Measurements from ENCODE around the gene BATF2. TPM values are rescaled to one million over a fixed set of nuclear protein-coding genes. Genes with fewer than 3 reads are reported as not detected.

The BATF2 gene
- total RNA-seq, 1 donor from 2014 or later: 7.5 TPM

DNA sequence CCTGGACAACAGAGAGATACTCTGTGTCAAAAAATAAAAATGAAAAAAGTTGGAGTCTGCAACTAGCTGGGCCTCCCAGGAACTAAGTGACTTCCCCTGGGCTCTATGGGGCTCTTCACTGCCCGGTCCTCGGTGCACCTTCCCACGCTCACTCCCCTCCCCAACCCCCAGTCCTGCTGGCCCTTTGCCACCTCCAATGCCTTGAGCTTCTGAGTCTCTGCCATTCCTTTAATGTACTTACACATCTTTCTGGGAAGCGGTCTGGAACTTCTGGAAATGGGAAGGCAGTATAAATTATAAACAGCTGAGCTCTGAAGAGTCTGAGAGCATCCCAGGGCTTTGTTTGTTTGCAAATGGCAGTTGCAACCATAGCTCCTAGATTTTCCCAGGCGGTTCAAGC lies 5.9 kb upstream of the BATF2 start:
- no peaks in the 10 kb centered on the region for H3K27me3 ChIP-seq
- ATAC-seq (no peak), DNase-seq (no peak)
- H3K4me3 ChIP-seq: no peak overlapping the region
- no peaks in the 10 kb centered on the region for H3K9me3 ChIP-seq
- intact Hi-C loops (cut with DNase I): no loop called here
- TF ChIP-seq, protein P1, sequence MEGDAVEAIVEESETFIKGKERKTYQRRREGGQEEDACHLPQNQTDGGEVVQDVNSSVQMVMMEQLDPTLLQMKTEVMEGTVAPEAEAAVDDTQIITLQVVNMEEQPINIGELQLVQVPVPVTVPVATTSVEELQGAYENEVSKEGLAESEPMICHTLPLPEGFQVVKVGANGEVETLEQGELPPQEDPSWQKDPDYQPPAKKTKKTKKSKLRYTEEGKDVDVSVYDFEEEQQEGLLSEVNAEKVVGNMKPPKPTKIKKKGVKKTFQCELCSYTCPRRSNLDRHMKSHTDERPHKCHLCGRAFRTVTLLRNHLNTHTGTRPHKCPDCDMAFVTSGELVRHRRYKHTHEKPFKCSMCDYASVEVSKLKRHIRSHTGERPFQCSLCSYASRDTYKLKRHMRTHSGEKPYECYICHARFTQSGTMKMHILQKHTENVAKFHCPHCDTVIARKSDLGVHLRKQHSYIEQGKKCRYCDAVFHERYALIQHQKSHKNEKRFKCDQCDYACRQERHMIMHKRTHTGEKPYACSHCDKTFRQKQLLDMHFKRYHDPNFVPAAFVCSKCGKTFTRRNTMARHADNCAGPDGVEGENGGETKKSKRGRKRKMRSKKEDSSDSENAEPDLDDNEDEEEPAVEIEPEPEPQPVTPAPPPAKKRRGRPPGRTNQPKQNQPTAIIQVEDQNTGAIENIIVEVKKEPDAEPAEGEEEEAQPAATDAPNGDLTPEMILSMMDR (IDR thresholded peaks at IDR 0.05): no peak
- no peaks in the 10 kb centered on the region for H3K4me1 ChIP-seq
- no peak overlapping the region for H3K27ac ChIP-seq
- H3K36me3 ChIP-seq: no peaks in the 10 kb centered on the region

GRCh38 chr11:64999478-64999877 lies 2.7 kb upstream of the BATF2 start:
- no peak overlapping the region for H3K4me3 ChIP-seq
- peaks cover 21% of the 10 kb centered on the region for H3K4me1 ChIP-seq
- H3K27ac ChIP-seq: no peak overlapping the region
- no peaks in the 10 kb centered on the region for H3K36me3 ChIP-seq
- ATAC-seq: no peak
- no peaks in the 10 kb centered on the region for H3K9me3 ChIP-seq
- intact Hi-C loops (cut with DNase I): loop anchor here (10.0 kb wide), 1 partner anchor 75 kb away; the partner anchor contains the start of gene PPP2R5B
- TF ChIP-seq, protein P1 (IDR thresholded peaks at IDR 0.05): no peak
- H3K27me3 ChIP-seq: no peaks in the 10 kb centered on the region
- no peak for DNase-seq

- H3K27ac ChIP-seq: no peak overlapping the region
- no peak for DNase-seq
- no peak for ATAC-seq
- H3K9me3 ChIP-seq: no peaks in the 10 kb centered on the region
- H3K4me1 ChIP-seq: peaks cover 21% of the 10 kb centered on the region
- no peak overlapping the region for H3K4me3 ChIP-seq
- H3K27me3 ChIP-seq: no peaks in the 10 kb centered on the region
- H3K36me3 ChIP-seq: no peaks in the 10 kb centered on the region
- TF ChIP-seq, protein P1 (IDR thresholded peaks at IDR 0.05): no peak
- intact Hi-C loops (cut with DNase I): loop anchor here (10.0 kb wide), 1 partner anchor 74 kb away; the partner anchor contains the start of gene PPP2R5B
Observed at GRCh38 chr11:64998690-64999431, 2.1 kb upstream of the BATF2 start.

DNA sequence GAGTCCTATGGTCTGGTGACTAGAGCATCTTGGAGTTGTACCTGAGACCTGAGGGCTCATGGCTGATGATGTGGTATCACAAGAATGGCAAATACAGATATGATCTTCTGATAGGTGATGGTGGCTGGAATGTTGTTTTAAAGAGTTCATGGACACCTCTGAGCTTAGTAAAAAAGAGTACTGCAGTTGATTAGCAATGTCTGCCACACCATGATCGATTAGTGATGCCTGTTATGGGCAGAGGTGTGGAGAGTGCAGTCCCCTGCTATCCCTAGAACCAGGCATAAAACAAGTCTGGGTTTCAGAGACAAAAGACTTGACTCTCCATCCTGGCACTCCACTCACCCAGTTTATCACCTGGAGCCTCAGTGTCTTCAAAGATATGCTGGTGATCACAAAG lies 1.4 kb upstream of the BATF2 start:
- intact Hi-C loops (cut with DNase I): loop anchor here (10.0 kb wide), 1 partner anchor 73 kb away; the partner anchor contains the start of gene PPP2R5B
- H3K4me1 ChIP-seq: peaks cover 21% of the 10 kb centered on the region
- no peaks in the 10 kb centered on the region for H3K9me3 ChIP-seq

DNA sequence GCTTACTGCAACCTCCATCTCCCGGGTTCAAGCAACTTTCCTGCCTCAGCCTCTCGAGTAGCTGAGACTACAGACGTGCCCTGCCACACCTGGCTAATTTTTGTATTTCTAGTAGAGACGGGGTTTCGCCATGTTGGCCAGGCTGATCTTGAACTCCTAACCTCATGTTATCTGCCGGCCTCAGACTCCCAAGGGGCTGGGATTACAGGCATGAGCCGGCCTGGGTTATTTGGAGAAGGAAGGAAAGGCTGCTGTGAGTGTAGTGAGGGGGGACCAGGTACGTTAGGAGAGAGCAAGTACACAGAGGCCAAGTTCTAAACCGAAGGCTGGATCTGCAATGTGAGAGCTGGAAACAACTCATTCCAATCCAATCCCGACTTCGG lies 453 bp downstream of the BATF2 start:
- no peaks in the 10 kb centered on the region for H3K9me3 ChIP-seq
- intact Hi-C loops (cut with DNase I): loop anchor here (10.0 kb wide), 1 partner anchor 72 kb away; the partner anchor contains the start of gene PPP2R5B
- no peaks in the 10 kb centered on the region for H3K27me3 ChIP-seq
- H3K36me3 ChIP-seq: no peaks in the 10 kb centered on the region
- peak overlapping the region; percentile 69 for H3K4me3 ChIP-seq
- H3K4me1 ChIP-seq: peaks cover 21% of the 10 kb centered on the region
- no peak for DNase-seq
- TF ChIP-seq, protein P1 (IDR thresholded peaks at IDR 0.05): no peak
- H3K27ac ChIP-seq: peak overlapping the region; percentile 71
- peak; percentile 8 for ATAC-seq

More for the DNA sequence above, 1.4 kb upstream of the BATF2 start:
- no peak for DNase-seq
- no peak overlapping the region for H3K27ac ChIP-seq
- TF ChIP-seq, protein P1 (IDR thresholded peaks at IDR 0.05): no peak
- H3K36me3 ChIP-seq: no peaks in the 10 kb centered on the region
- no peaks in the 10 kb centered on the region for H3K27me3 ChIP-seq
- ATAC-seq: no peak
- no peak overlapping the region for H3K4me3 ChIP-seq

Measured in upper lobe of right lung (tissue), 1 donor.